Erythroblast (primary cell): ENCODE results near the gene DMWD.
"Not testable (repeated sequence)": the region's sequence is repeated elsewhere in the genome, so short reads cannot be mapped to it uniquely, and the experiment has no call there.

Experiments
- DNase-seq, 2 experiments: peaks; one replicate each; lab custom pipeline; 2025; lab: John Stamatoyannopoulos, UW
- GATA1 ChIP-seq: IDR thresholded peaks from 2 replicates; pipeline ENCODE4 v1.6.1; 2011; ENCODE audit warnings: low read depth, mild to moderate bottlenecking, control low read depth, low read length, moderate library complexity
- POLR2A ChIP-seq: IDR thresholded peaks from 2 replicates; pipeline ENCODE4 v1.6.1; 2011; ENCODE audit warnings: mild to moderate bottlenecking, low read length

DMWD gene

GRCh38 chr19:45804140-45804958 is 11.7 kb upstream of the DMWD start:
- TF ChIP-seq POLR2A: no peak
- no peak for TF ChIP-seq GATA1
- no peak for DNase-seq

GRCh38 chr19:45801603-45802175 is 9.0 kb upstream of the DMWD start:
- DNase-seq: no peak
- TF ChIP-seq POLR2A: no peak
- no peak for TF ChIP-seq GATA1

- TF ChIP-seq GATA1: no peak
- TF ChIP-seq POLR2A: no peak
- DNase-seq: no peak
These were observed 7.5 kb upstream of the DMWD start for GRCh38 chr19:45800070-45800553.

GRCh38 chr19:45799541-45799940 is 6.9 kb upstream of the DMWD start:
- not testable (repeated sequence) for DNase-seq

- peak; percentile 45 to 72 for DNase-seq
- TF ChIP-seq POLR2A (no peak), GATA1 (no peak)
These were observed 6.4 kb upstream of the DMWD start for GRCh38 chr19:45798995-45799517.

- no peak for DNase-seq
- TF ChIP-seq POLR2A (no peak), GATA1 (no peak)
These were observed 2.0 kb upstream of the DMWD start for GRCh38 chr19:45794627-45795026.

- TF ChIP-seq GATA1 (no peak), POLR2A (no peak)
- DNase-seq: no peak
These were observed 1.2 kb upstream of the DMWD start for GRCh38 chr19:45793876-45794275.

GRCh38 chr19:45793178-45793564 is 526 bp upstream of the DMWD start:
- TF ChIP-seq POLR2A (no peak), GATA1 (no peak)
- DNase-seq: no peak

- DNase-seq: peak in 1 of 2 experiments; percentile 62
- TF ChIP-seq GATA1 (no peak), POLR2A (no peak)
These were observed 738 bp downstream of the DMWD start for GRCh38 chr19:45791744-45792469.

- DNase-seq: no peak
- TF ChIP-seq POLR2A: no peak
- no peak for TF ChIP-seq GATA1
These were observed 1.7 kb downstream of the DMWD start for GRCh38 chr19:45790942-45791341.

- no peak for DNase-seq
These were observed 3.4 kb downstream of the DMWD start for GRCh38 chr19:45789035-45789786.

GRCh38 chr19:45786533-45786894 is 6.1 kb downstream of the DMWD start:
- no peak for DNase-seq
- no peak for TF ChIP-seq POLR2A
- TF ChIP-seq GATA1: no peak

More at GRCh38 chr19:45789035-45789786, 3.4 kb downstream of the DMWD start:
- no peak for TF ChIP-seq POLR2A
- TF ChIP-seq GATA1: no peak

- DNase-seq: no peak
- TF ChIP-seq GATA1 (no peak), POLR2A (no peak)
These were observed 6.7 kb downstream of the DMWD start for GRCh38 chr19:45785781-45786532.
